ENCODE measurements around the gene ZNF362.

ZNF362 gene

DNA sequence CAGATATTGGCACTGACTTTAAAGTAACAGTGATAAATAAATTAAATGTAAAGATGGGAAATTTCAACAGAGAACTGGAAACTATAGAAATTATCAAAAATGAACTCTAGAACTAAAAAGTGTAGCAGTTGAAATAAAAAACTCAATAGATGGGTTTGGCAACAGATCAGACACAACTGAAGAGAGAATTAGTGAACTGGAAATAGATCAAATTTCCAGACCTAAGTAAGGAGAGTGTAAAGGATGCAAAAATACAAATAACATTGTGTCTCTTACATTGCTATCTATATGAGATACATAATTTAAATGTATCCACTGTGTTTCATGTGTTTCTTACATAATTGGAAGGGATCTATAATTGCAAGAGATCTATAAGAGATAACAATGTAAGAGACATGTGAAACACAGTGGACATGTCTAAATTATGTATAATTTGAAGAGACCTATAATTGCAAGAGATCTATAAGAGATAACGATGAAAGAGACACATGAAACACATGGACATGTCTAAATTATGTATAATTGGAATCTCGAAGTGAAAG is 32.1 kb upstream of the ZNF362 start:
- no peak overlapping the region for H3K4me3 ChIP-seq (replicated peaks; ENCODE audit: low read depth, low read length)
- TF ChIP-seq, protein P1, sequence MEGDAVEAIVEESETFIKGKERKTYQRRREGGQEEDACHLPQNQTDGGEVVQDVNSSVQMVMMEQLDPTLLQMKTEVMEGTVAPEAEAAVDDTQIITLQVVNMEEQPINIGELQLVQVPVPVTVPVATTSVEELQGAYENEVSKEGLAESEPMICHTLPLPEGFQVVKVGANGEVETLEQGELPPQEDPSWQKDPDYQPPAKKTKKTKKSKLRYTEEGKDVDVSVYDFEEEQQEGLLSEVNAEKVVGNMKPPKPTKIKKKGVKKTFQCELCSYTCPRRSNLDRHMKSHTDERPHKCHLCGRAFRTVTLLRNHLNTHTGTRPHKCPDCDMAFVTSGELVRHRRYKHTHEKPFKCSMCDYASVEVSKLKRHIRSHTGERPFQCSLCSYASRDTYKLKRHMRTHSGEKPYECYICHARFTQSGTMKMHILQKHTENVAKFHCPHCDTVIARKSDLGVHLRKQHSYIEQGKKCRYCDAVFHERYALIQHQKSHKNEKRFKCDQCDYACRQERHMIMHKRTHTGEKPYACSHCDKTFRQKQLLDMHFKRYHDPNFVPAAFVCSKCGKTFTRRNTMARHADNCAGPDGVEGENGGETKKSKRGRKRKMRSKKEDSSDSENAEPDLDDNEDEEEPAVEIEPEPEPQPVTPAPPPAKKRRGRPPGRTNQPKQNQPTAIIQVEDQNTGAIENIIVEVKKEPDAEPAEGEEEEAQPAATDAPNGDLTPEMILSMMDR (IDR thresholded peaks at IDR 0.05; ENCODE audit: low read depth, low read length, missing control alignments), result no peak
- no peak for DNase-seq (ENCODE audit: extremely low read depth, low read depth)

DNA sequence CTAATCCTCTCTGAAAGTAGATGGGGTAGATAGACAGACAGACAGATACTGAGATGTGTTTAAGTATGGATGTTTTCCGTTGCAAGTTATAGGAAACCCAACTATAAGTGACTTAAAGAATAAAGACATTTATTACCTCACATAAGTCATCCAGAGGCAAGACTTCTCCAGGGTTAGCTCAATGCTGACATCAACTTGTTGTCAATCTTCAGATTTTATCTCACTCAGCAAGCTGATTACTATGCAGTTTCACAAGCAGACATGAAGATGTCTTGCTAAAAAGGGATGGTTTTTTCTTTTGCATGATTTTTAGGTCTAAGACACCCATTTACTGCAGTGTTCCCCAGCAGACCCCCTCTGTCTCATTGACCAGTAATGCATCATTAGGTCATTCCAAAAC is 30.7 kb upstream of the ZNF362 start:
- no peak overlapping the region for H3K4me3 ChIP-seq (replicated peaks; ENCODE audit: low read depth, low read length)
- no peak for DNase-seq (ENCODE audit: extremely low read depth, low read depth)
- TF ChIP-seq, protein P1 (IDR thresholded peaks at IDR 0.05; ENCODE audit: low read depth, low read length, missing control alignments), result no peak

DNA sequence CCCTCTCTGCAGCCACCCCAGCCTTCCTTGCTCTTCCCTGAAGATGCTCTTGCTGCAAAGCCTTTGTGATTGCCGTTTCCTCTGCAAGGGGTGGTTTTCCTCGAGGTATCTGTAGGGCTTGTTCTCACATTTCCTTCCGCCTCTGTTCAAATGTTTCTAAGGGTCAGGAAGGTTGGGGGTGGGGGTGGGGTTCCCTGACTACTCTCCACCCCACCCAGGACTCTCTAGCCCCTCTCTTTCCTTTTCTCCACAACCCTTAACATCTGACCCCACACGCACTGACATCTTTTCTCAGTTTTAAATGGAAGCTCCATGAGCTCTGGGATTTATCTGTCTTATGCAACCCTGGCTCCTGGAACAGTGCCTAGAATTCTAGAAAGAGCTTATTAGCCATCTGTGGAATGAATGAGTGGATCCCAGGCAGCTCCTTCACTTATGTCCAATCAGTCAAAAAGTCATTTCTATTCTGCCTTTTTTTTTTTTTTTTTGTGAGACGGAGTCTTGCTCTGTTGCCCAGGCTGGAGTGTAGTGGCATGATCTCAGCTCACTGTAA is 27.3 kb upstream of the ZNF362 start:
- DNase-seq (ENCODE audit: extremely low read depth, low read depth), result peak; percentile 55
- TF ChIP-seq, protein P1 (IDR thresholded peaks at IDR 0.05; ENCODE audit: low read depth, low read length, missing control alignments), result no peak

DNA sequence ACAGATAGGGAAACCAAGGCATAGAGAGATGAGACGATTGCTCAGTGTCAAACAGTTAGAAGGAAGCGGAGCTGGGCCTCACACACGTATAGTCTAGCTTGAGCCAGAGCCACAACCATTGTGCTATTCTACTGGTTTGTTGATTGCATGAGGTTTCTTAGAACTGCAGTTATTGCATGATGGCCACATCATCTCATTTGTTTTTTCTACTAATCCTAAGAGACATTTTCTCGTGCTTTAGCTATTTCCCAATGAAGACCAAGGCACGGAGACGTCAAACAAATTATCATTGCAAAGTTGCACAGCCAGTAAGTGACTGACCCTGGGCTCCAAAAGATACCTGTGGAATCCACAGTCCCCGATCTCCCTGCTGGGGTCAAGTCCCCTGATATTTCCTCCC is 25.1 kb upstream of the ZNF362 start:
- DNase-seq (ENCODE audit: extremely low read depth, low read depth), result no peak
- TF ChIP-seq, protein P1 (IDR thresholded peaks at IDR 0.05; ENCODE audit: low read depth, low read length, missing control alignments), result no peak

More for the DNA sequence above, 27.3 kb upstream of the ZNF362 start:
- no peak overlapping the region for H3K4me3 ChIP-seq (replicated peaks; ENCODE audit: low read depth, low read length)

DNA sequence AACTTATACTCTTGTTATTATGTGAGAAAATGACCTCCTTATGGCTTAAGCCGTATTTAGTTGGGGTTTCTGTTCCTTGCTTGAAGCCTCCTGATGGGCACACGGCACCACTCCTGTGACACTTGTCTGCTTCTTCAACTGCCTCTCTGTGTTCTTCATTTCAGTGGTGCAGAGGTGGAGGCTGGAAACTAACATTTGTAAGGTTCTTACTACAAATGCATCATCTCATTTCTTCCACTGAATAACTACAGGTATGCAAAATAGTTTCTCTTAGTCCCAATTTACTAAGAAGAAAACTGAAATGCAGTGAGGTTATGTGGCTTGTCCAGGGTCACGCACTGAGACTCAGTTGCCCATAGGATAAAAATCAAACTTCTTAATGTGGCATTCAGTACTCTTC is 23.6 kb upstream of the ZNF362 start:
- no peak for DNase-seq (ENCODE audit: extremely low read depth, low read depth)
- TF ChIP-seq, protein P1 (IDR thresholded peaks at IDR 0.05; ENCODE audit: low read depth, low read length, missing control alignments), result no peak
- H3K4me3 ChIP-seq (replicated peaks; ENCODE audit: low read depth, low read length), result no peak overlapping the region

More for the DNA sequence above, 25.1 kb upstream of the ZNF362 start:
- no peak overlapping the region for H3K4me3 ChIP-seq (replicated peaks; ENCODE audit: low read depth, low read length)

DNA sequence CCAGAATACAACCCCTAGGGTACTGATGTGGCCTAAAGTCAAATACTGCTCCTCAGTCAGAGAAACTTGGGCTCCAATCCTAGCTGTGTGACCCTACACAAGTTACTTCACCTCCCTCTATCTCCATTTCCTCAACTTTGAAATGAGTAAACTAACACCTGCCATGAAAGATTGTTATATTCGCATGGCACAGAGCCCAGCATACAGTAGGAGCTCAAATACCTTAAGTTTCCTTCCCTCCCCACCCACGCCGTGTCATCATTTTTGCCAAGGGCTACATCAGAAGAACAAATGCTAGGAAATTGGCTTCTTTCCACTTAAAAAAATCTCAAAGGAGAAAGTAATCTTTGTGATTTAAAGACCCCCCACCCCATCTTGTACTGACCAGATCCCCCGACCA is 22.2 kb upstream of the ZNF362 start:
- TF ChIP-seq, protein P1 (IDR thresholded peaks at IDR 0.05; ENCODE audit: low read depth, low read length, missing control alignments), result no peak

DNA sequence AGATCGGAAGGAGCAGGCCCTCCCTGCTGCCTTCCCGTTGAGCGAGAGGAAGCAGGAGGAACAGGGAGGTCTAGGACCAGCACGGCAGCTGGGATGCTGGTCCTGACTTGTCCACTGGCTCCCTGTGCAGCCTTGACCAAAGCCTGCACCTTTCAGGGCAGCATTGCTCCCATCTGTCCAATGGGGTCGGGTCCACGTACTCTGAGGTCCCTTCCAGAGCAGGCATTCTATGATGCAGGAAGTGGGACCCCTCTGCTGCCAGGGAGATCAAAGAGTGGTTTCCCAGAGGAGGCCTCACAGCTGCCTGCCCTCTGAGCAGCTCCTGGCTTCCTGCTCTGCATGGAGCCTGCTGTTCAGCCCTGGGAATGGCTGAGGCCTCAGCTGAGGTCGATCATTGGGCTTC is 21.7 kb upstream of the ZNF362 start:
- no peak for DNase-seq (ENCODE audit: extremely low read depth, low read depth)
- no peak overlapping the region for H3K4me3 ChIP-seq (replicated peaks; ENCODE audit: low read depth, low read length)
- TF ChIP-seq, protein P1 (IDR thresholded peaks at IDR 0.05; ENCODE audit: low read depth, low read length, missing control alignments), result no peak

More for the DNA sequence above, 22.2 kb upstream of the ZNF362 start:
- no peak for DNase-seq (ENCODE audit: extremely low read depth, low read depth)
- H3K4me3 ChIP-seq (replicated peaks; ENCODE audit: low read depth, low read length), result no peak overlapping the region

Data from HFF-Myc (cell line).